Fibroblast of skin of right biceps (primary cell): ENCODE data around the gene MMRN2.

Experiments used
- DNase-seq: peaks from one replicate; pipeline ENCODE4 v3.0.0-alpha.2; 2013

MMRN2 gene

DNA sequence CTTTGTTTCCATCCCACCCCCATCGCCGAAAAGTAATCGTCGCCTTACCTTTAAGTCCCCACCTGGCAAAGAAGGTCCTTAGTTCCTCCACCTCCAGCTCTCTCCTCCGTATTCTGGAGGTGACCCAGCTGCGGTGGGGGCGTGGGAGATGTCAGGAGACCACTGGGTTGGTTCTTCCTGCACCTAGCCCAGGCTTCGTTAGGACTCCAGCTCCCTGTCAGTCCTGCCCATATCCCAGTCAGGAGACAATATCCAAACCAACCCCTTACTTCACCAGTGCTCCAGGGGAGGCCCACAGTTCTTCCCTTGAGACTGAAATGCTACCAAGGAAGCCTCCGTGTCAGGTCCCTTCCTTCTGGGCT lies 11.6 kb upstream of the MMRN2 start:
- no peak for DNase-seq

DNA sequence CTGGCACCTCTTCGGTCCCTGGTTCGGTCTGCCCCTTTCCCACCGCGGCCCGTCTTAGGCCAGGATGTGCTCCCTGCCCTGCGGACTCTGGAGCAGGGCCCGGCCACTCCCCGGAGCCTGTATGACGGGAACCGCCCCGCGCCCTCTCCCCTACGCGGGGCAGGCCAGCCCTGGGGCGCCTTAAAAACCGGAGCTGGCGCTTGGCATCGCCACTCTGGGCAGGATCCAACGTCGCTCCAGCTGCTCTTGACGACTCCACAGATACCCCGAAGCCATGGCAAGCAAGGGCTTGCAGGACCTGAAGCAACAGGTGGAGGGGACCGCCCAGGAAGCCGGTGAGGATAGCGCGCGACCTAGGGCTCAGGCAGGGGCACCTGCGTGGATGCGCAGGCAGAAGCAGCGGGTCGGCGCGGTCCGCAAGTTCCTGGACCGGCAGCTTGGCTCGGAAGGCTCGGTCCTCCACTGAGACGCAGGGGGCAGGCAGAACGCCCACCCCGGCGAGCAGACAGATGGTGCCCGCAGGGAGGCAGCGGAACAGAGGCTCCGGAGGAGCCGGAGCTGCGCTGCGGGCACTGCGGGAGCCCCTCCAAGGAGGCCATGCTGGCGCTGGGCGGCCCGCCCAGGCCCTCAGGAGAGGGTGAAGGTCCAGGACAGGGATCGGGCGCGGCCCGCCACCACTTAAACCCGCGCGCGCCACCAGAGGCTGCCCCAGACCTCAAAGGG lies 11.0 kb upstream of the MMRN2 start, which contains the start of gene ADIRF:
Gene ADIRF, plus strand, starts transcription at position 212 of the 723 bp plus-strand sequence. Its CDS starts 63 bp downstream, at position 275.
- DNase-seq: no peak

DNA sequence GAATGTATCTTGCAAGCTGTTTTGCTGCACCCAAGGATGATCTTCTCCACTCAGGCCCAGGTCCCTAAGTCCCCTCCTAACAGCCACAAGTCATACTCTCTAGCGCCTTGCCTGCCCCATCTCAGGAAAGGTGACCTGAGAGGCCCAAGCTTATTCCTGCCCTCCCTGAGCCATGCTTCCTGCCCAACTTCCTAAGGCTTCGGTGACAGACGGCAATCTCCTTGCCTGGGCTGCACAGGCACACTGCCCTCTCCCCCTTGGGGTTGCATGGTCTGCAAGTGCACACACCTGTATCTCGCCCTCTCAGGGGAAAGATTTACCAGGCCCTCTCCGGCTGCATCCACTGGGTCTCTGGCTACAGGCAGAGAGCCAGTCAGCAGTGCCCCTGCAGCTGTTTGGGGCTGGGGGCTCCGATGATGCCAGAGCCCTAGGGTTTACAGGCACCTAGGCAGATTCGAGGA lies 10.1 kb upstream of the MMRN2 start:
- DNase-seq: no peak

DNA sequence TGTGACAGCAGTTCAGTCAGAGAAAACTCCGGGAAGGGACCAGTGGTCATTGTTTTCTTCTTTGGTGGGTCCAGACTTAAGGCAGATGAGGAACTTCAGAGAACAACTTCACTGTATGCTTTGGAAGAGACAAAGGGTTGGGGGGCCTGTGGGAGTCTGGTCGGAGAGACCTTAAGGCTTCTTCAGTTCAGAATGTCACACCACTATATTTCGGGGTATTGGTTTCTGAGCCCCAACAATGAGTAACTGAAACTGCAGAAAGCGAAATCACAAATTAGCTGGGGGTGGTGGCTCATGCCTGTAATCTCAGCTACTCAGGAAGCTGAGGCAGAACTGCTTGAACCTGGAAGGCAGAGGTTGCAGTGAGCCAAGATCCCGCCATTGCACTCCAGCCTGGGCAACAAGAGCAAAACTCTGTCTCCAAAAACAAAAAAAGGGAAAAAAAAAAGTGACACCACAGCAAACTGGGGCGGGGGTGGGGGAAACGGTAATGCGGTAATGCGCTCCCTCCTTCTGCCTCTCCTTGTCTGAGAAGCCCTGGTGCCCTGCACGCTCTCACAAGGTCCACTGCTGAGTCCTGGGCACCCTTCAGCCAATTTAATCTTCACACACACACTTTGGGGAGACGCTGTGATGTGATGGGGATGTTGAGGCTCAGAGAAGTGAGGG lies 8.7 kb upstream of the MMRN2 start:
- DNase-seq: no peak

DNA sequence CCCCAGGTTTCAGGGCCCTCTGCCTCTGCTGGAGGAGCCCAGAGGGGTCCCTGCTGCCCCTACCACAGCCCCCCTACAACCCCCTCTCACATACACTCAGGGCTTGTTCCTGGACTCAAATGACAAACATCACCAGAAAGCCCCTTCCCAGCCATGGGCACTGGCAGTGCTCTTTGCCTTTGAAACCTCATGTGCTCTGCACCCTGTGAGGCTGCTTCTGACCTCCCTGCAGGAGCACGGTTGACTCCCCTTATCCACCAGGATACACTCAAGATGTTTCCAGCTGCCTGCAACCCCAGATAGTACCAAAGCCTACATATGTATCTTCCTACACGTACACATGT lies 7.4 kb upstream of the MMRN2 start:
- no peak for DNase-seq

DNA sequence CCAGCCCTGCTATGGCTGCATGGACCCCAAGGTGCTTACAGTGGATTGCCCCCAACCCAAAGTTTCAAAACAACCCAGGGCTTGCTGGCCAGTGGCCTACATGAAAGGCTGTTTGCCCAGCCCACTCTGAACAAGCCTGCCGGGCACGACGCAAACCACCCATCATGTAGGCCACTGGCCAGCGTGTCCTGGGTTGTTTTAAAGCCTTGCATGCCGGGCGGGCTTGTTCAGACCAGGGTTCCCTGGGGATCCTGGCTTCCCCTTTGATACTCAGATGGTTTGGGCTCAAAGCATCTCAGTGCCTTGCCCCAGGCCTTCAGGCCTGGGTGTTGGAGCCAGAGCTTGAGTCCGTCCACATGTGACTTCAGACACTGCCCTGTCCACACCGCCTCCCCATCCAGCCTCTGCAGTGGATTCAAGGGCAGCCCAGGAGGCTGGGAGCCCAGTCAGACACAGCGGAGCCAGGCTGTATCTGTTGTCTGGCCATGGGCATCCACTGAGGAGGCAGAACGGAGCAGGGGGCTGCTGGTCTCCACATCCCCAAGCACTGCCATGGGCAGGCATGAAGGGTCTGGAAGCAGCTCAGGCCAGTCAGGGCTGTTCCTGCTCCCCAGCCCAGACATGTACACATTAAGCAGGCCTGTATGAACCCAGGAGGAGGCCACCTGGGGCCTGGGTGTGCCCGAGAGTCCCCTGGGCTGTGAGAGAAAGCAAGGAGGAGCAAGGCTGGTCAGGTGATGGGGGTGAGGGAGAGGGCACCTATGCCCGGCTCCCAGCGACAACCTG lies 6.8 kb upstream of the MMRN2 start:
- no peak for DNase-seq

DNA sequence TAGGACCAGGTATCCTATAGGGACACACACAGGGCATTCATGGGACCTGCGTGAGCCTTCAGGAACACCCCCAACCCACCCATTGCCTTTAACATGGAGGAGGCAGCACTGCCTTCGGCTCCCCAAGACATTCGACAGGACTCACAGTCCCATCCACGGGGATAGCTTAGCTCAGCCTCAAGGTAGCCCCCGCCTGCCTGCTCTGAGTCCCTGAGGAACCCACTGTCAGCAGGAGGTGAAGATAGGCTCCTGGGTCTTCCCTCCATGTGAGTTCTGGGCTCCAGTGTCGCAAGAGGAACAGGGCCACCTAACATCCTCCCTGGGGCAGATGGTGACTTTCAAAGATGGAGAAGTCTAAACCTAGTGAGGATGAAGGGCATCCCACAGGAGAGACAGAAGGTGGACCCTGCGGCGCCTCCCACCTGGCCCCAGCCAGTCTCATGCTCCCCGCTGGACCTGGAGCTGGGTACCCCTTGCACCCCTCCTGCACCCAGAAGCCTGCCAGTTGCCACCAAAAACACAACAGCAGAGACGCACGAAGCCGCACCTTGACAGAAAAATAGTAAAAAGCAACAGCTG lies 6.0 kb upstream of the MMRN2 start:
- no peak for DNase-seq

DNA sequence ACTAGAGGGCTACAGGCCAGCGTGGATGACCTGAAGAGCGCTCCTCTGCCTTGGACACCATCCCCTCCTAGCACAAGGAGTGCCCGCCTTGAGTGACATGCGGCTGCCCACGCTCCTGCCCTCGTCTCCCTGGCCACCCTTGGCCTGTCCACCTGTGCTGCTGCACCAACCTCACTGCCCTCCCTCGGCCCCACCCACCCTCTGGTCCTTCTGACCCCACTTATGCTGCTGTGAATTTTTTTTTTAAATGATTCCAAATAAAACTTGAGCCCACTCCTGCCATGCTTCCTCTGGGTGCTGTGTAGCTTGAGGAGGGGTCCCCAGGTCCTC lies 5.5 kb upstream of the MMRN2 start:
- no peak for DNase-seq

DNA sequence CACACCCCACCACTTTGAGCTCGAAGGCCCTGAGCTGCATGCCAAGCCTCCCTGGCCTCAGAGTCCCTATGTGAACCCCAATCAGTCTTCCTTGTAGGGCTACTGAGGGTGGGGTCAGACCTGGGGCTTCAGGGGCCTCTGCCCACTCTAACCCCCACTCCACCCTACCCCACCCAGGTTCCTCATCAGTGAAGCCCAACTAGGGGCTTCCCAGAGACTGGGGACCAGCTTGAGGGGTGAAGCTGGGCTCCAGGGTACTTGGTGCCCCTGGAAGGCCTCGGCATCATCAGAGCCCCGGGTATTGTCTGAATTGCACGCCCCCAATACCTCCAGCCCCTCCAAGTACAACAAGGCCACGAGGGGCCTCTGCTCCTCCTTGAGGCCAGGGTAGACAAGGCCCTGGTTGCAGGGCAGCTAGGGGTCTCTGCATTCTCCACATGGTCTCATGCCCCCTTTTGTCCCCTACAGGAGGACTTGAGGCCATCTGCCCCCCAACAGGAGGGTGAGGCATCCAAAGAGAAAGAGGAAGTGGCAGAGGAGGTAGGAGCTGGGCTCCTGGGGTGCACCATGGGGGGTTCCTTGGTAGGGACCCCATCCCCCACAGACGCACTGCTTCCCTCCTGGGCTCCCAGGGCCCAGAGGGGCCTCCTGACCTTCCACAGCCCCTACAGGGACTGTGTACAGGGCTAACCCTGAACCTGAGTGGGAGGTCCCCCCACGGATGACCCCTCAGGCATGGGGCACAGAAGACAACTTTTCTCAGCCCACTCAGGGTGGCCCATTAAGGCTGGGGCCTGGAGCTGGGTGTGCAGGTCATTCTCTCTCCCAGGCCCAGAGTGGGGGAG lies 4.9 kb upstream of the MMRN2 start:
- no peak for DNase-seq

DNA sequence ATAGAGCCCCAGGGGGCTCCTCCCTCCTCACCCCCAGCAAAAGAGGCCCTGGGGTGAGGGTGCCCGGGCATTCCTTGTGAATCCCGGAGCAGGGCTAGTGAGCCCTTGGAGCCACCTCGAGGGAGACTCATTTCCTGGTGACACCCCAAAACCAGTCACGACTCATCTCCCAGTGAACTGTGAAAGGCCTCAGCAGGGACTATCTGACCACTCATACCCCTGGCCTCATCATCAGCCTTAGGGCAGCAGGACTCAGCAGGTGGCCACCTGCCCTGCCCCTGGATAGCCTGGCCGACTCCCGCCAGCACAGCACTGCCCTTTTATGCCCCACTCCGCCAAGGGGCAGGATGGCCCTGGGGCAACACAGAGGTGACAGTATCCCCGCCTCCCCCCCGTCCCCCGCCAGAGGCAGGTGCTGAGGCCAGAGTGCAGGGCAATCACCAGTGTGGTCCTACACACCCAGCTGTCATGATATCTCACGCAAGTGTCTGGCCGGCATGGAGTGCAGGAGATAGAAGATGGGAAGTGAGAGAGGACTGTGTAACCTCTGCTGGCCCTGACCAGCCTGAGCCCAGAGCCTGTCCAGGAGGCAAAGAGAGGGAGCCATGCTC lies 4.2 kb upstream of the MMRN2 start:
- no peak for DNase-seq

DNA sequence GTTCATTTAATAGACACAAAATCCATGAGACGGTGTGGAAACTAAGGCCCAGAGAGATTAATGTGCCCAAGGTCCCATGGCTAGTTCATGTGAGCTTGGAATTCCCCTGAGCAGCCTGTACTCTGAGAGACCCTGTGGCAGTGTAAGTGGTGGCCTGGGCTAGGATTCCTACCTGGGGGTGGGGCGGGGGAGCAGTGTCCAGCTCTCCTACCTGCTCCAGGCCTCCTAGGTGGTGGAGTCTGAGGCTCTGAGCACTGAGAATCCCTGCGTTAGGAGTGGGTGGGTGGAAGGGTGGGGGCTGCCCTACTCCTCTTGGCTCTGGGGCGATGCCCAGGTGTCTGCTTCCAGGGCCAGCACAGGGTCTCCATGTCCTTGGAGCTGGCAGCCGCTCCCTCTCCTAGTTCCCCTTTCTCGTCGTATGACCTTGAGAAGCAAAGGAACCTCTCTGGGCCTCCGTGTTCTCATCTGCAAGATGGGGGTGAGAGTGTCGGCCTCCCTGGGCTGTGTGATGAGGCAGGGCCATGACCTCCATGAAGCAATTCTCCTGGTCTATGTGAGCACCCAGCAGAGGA lies 3.5 kb upstream of the MMRN2 start:
- DNase-seq: no peak

DNA sequence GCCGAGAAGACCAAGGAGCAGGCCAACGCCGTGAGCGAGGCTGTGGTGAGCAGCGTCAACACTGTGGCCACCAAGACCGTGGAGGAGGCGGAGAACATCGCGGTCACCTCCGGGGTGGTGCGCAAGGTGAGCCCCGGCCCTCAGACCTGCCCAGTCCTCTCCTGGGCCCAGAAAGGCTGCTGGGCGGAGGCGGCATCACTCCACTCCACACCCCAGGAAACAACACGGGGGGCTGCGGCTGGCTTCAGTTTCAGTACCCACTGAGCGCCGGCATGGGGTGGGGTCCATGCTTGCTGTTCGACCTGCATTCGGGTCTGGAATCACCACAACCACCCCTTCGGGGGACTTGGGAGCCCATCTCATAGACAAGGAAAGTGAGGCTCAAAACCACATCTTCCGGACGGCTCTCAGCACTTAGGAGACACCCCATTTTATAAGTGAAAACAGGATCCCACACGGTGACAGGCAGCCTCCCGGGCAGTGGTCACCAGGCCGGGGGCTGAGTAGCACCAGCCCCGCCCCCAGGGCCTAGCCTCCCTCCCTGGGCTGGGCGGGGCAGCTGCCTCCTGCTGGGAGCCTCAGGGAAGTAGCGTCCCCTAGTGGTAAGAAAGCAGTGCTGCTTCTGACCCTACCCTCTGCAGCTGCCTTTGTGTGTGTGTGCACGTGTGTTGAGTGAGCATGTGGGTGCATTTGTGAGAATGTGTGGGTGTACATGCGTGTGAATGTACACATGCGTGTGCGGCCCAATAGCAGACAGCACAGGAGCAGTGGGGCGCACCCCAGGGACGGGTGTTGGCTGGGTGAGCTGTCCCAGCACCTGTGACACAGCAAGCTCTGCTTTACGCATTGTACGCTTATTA lies 2.8 kb upstream of the MMRN2 start:
- DNase-seq: peak; percentile 68

DNA sequence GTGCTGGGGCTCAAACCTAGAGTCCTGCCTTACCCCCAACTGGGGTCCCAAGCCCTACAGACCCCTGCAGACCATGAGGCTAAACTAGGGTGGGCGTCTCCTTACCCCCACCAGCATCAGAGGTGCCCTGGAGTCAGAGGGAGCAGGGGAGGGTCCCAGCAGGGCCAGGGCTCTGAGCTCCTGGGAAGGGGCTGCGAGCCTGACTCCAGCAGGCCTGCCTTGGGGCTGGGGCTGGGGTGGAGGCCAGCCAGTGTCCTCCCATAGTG lies 2.3 kb upstream of the MMRN2 start:
- DNase-seq: no peak

DNA sequence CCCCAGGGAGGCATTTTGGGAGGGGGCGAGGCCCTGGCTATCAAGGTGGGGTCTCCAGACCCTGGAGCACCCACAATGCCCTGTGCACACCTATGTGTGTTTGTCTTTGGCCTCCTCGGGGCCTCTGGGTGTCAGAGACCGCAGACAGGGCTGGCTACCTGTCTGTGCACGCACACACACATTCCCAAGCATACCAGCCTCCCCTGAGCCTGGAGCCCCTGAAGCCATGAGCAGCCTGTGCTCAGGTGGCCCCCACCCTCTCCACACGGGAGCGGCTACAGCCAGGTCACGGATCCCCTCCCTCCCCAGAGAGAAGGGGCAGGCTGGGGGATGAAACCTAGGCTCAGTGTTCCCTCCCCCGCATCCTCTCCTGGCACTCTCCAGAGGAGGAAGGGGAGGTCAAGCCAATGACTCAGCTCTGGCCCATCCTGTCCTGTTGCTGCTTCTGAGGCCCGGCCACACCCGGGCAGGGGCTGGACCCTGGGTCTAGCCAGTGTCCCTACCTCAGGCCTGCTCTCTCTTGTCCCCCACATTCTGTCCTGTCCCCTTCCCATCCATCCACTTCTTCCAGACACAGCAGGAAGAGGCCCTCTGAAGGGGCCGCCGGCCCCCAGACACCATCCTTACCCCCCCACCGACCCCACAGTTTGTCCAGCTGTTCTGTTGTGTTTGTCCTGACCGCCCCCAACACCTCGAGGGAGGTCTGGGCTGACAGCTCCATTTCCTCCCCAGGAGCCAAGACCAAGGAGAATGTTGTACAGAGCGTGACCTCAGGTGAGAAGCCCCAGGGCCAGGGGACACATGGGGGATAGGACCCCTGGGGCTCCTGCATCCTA lies 1.7 kb upstream of the MMRN2 start:
- peak; percentile 40 for DNase-seq

DNA sequence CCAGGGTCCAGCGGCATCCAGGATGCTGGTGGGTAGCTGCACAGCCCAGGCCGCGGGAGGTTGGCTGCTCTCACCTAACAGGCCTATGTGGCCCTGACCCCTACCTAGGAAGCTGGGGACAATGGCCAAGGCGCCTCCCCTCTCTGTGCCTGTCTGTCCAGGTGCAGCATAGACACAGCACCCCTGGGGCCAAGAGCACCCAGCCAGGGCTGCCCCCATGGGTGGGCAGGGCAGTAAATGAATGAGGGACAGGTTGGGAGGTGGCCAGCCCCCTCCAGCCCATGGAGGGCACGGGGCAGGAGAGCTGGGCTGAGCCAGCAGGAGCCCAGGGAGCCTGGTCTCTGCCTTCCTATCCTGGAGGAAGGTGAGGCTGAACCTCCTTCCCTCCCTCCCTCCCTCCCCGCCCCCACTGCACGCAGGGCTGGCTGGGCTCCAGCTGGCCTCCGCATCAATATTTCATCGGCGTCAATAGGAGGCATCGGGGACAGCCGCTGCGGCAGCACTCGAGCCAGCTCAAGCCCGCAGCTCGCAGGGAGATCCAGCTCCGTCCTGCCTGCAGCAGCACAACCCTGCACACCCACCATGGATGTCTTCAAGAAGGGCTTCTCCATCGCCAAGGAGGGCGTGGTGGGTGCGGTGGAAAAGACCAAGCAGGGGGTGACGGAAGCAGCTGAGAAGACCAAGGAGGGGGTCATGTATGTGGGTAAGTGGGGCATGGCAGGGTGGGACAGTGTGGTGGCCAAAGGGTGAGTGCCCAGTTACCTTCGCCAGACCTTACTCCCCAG lies 893 bp upstream of the MMRN2 start, which contains the start of gene SNCG:
Gene SNCG, plus strand, starts transcription at position 484 of the 785 bp plus-strand sequence. Its CDS starts 99 bp downstream, at position 583.
- no peak for DNase-seq

DNA sequence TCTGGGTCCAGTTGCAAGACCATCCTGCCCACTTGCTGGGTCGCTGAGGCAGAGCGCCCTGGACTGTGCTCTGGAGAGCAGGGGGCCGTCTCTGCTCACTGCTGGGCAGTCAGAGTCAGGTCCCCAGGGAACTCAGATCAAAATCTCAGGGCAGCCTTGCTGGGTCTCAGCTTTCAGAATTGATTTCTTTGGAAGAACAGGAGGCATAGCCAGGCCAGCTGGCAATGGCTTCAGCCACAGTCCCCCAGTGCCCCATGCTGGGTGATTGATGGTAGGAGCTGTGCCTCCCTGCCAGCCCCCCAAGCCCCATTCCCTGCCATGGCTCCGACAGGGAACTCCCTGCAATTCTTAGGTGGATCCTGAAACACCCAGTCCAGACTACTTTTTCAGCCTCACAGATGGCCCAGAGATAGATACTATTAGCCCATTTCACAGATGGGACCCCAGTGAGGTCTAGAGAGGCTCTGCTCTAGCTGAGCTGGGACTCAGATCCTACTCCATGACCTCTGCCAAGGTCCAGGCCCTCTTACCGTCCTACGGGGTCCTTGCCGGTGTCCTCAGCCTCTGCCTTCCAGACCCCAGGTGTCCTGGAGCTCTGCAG lies 467 bp downstream of the MMRN2 start:
- no peak for DNase-seq

DNA sequence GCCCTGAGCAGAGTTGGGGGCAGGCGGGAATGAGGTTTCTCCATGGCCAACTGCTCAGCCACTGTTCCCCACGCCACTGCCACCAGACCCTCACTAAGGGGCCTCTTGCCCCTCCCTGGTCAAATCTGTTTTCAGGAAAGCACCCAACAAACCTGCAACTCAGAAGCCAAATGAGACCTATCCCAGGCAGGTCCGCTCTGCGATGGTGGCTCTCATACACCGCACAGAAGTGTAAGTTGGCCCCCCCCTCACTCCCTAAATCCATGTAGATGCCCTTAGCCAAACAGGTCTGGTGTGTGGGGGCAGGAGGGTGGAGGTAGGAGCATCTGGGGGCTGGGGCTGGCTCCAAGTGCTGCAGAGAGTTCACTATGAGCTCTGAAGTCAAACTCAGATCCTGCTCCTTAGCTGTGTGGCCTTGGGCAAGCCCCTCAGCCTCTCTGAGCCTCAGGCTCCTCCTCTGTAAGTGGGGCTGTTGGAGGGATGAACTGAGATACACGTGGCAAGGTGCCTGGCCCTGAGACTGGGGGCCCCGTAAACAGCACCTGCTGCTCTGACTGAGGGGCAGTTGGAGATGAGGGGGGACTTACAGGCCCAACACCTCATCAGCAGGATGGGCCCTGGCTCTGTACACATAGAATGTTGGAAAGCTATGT lies 1.1 kb downstream of the MMRN2 start:
- no peak for DNase-seq

DNA sequence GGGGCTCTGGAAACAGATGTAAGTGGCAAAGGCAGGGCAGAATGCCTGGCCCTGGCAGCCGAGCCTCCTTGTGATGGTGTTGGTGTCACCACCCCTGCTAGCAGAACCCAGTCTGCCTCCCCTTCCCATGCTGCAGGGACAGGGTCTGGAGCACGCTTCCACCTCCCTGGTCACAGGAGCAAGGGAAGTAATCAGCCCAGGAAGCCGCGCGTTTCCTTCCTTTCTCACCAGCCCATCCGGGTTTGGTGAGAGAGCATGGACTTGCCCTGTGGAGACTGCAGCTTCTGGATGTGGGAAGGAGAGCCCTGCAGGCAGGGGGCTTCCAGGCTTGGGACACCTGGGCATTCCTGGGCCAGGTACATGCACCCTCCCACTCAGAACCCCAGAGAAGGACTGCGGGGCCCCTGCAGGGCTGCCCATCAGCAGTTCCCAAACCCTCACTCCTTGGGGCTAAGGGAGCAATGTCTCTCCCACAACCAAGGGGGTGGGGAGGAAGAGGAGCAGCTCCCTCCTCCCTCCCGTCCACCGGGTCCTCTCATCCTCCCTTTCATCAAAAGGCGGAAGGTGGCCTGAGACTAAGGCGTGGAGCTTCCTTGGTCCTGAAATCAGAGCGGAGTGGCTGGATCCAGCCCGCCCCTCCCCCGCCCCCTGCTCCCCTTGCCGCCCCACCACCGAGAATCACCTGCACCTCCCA lies 1.8 kb downstream of the MMRN2 start:
- DNase-seq: no peak
